GM23338 (cell line): ENCODE results near the gene AZU1. TPM values are rescaled to one million over a fixed set of nuclear protein-coding genes. Genes with fewer than 3 reads are reported as not detected.

ENCODE experiments used
- ATAC-seq: fragments of 200-7000 bp; cut with Tn5 transposase; 3 replicates; pipeline ENCODE4 v1.9.1; 2020
- DNase-seq: peaks from one replicate; pipeline ENCODE4 v3.0.0-alpha.2; 2015; ENCODE audit warnings: low spot score
- H2AFZ ChIP-seq: fragments of 200-600 bp; sonication (generic); 2 replicates; pipeline ENCODE4 v1.8.0; 2016; ENCODE audit warnings: antibody characterized with exemption, mild to moderate bottlenecking, moderate library complexity
- H3F3A ChIP-seq: fragments of 200-600 bp; sonication (generic); replicated peaks from 2 replicates; pipeline ENCODE4 v1.8.0; 2017; ENCODE audit warnings: antibody characterized with exemption, mixed run types, low read depth
- H3K27ac ChIP-seq: fragments of 200-600 bp; sonication (generic); 2 replicates; pipeline ENCODE4 v1.6.1; 2016; ENCODE audit warnings: low read depth
- H3K27me3 ChIP-seq: fragments of 200-600 bp; sonication (generic); 2 replicates; pipeline ENCODE4 v1.8.0; 2016; ENCODE audit warnings: mild to moderate bottlenecking, mixed run types, moderate library complexity; ENCODE audit not compliant: insufficient read depth
- H3K36me3 ChIP-seq: fragments of 200-600 bp; sonication (generic); 2 replicates; pipeline ENCODE4 v1.8.0; 2016; ENCODE audit warnings: mild to moderate bottlenecking; ENCODE audit not compliant: insufficient read depth
- H3K4me1 ChIP-seq: fragments of 200-600 bp; sonication (generic); 2 replicates; pipeline ENCODE4 v1.8.0; 2016; ENCODE audit warnings: mild to moderate bottlenecking, moderate library complexity; ENCODE audit not compliant: insufficient read depth
- H3K4me2 ChIP-seq: fragments of 200-600 bp; sonication (generic); 2 replicates; pipeline ENCODE4 v1.7.1; 2017; ENCODE audit warnings: mixed run types
- H3K4me3 ChIP-seq: fragments of 200-600 bp; sonication (generic); 2 replicates; pipeline ENCODE4 v1.6.1; 2016; ENCODE audit warnings: mixed run types
- H3K79me2 ChIP-seq: fragments of 200-600 bp; sonication (generic); replicated peaks from 2 replicates; pipeline ENCODE4 v1.8.0; 2017; ENCODE audit warnings: mild to moderate bottlenecking; ENCODE audit not compliant: insufficient read depth
- H3K9me2 ChIP-seq: fragments of 200-600 bp; sonication (generic); 2 replicates; pipeline ENCODE4 v1.8.0; 2017; ENCODE audit not compliant: insufficient read depth
- H4K20me1 ChIP-seq: fragments of 200-600 bp; sonication (generic); replicated peaks from 2 replicates; pipeline ENCODE4 v1.8.0; 2017; ENCODE audit warnings: mild to moderate bottlenecking; ENCODE audit not compliant: insufficient read depth
- H3K27ac Mint-ChIP-seq: 2 replicates; pipeline ENCODE4 v1.8.0; 2020; ENCODE audit warnings: inconsistent platforms, mild to moderate bottlenecking, moderate library complexity, mixed read lengths
- H3K27me3 Mint-ChIP-seq: 3 replicates; pipeline ENCODE4 v1.8.0; 2022; ENCODE audit warnings: low read depth, mild to moderate bottlenecking, moderate library complexity, mixed read lengths, inconsistent platforms; ENCODE audit not compliant: insufficient read depth, poor library complexity
- H3K36me3 Mint-ChIP-seq: 3 replicates; pipeline ENCODE4 v1.8.0; 2021; ENCODE audit warnings: low read depth, mild to moderate bottlenecking, inconsistent platforms, moderate library complexity, mixed read lengths
- H3K4me1 Mint-ChIP-seq: 3 replicates; pipeline ENCODE4 v1.8.0; 2020; ENCODE audit warnings: mild to moderate bottlenecking, inconsistent platforms, mixed read lengths
- H3K4me3 Mint-ChIP-seq: 3 replicates; pipeline ENCODE4 v1.8.0; 2021; ENCODE audit warnings: moderate library complexity, mild to moderate bottlenecking, inconsistent platforms, mixed read lengths
- H3K9me3 Mint-ChIP-seq: 3 replicates; pipeline ENCODE4 v1.8.0; 2020; ENCODE audit warnings: moderate library complexity, mild to moderate bottlenecking, inconsistent platforms, mixed read lengths
- CREB1 ChIP-seq: fragments of 250-450 bp; sonication (Bioruptor Pico); IDR thresholded peaks from 2 replicates; pipeline ENCODE4 v1.5.0; 2020; ENCODE audit warnings: low read depth, mild to moderate bottlenecking, moderate library complexity
- EZH2 ChIP-seq: fragments of 200-600 bp; sonication (generic); IDR thresholded peaks from one replicate; pipeline ENCODE4 v1.8.0; 2017; ENCODE audit warnings: antibody characterized with exemption, mild to moderate bottlenecking, low read depth; ENCODE audit not compliant: unreplicated experiment
- EZH2phosphoT487 ChIP-seq: fragments of 200-600 bp; sonication (generic); IDR thresholded peaks from one replicate; pipeline ENCODE4 v1.8.1; 2018; ENCODE audit warnings: antibody characterized with exemption; ENCODE audit not compliant: unreplicated experiment
- JUNB ChIP-seq: IDR thresholded peaks from one replicate; pipeline ENCODE4 v1.6.1; 2016; ENCODE audit warnings: antibody characterized with exemption; ENCODE audit not compliant: unreplicated experiment
- NANOG ChIP-seq: IDR thresholded peaks from 2 replicates; pipeline ENCODE4 v1.6.1; 2016; ENCODE audit warnings: antibody characterized with exemption, borderline replicate concordance
- POLR2AphosphoS5 ChIP-seq: IDR thresholded peaks from 2 replicates; pipeline ENCODE4 v1.6.1; 2016; ENCODE audit warnings: antibody characterized with exemption, low read depth
- REST ChIP-seq: IDR thresholded peaks from one replicate; pipeline ENCODE4 v1.6.1; 2018; ENCODE audit warnings: antibody characterized with exemption; ENCODE audit not compliant: unreplicated experiment
- STAT1 ChIP-seq: IDR thresholded peaks from one replicate; pipeline ENCODE4 v1.6.1; 2016; ENCODE audit warnings: antibody characterized with exemption; ENCODE audit not compliant: unreplicated experiment
- ZNF114 ChIP-seq: fragments of 250-450 bp; sonication (Bioruptor Pico); IDR thresholded peaks from 2 replicates; pipeline ENCODE4 v1.5.0; 2020; ENCODE audit warnings: mild to moderate bottlenecking, moderate library complexity
- ZNF331 ChIP-seq: fragments of 250-450 bp; sonication (Bioruptor Pico); IDR thresholded peaks from 2 replicates; pipeline ENCODE4 v1.5.0; 2020; ENCODE audit warnings: low read depth, mild to moderate bottlenecking, moderate library complexity
- polyA plus RNA-seq: library from polyadenylated mRNA; unstranded; fragments of >200 nt; fragmentation: Nextera tagmentation; extraction: Ambion mirVana; gene quantifications from 2 replicates; pipeline ENCODE4 v1.2.1, GENCODE V29; 2016
- total RNA-seq: library from RNA; depleted of rRNA; stranded (reverse); fragments of >200 nt; shearing (Covaris generic); gene quantifications from 2 replicates; pipeline ENCODE4 v1.2.3, GENCODE V29; 2014

The AZU1 gene
- total and polyA plus RNA-seq, 2 experiments from 2014 or later, result 0.78 to 1.4 TPM

GRCh38 chr19:868458-869244 lies 41.0 kb downstream of the AZU1 start:
- H3K36me3 Mint-ChIP-seq, result peaks cover 39% of the 10 kb centered on the region
- H3K27me3 ChIP-seq, result no peaks in the 10 kb centered on the region
- H3K4me3 Mint-ChIP-seq, result no peak overlapping the region
- no peak for ATAC-seq
- peaks cover 9% of the 10 kb centered on the region; the same call in 1 of the 2 replicates for H4K20me1 ChIP-seq
- peaks cover 11% of the 10 kb centered on the region for H3K9me3 Mint-ChIP-seq
- DNase-seq, result no peak
- H3K4me1 ChIP-seq, result no peaks in the 10 kb centered on the region
- peaks cover 31% of the 10 kb centered on the region for H3K27me3 Mint-ChIP-seq
- no peaks in the 10 kb centered on the region for H3K36me3 ChIP-seq
- H3K4me1 Mint-ChIP-seq, result peaks cover 5% of the 10 kb centered on the region
- H3K4me2 ChIP-seq, result no peak overlapping the region
- TF ChIP-seq NANOG (no peak), EZH2 (no peak), ZNF114 (CRISPR knock-in tag) (no peak), ZNF331 (CRISPR knock-in tag) (no peak)
- no peaks in the 10 kb centered on the region for H3K9me2 ChIP-seq
- no peak overlapping the region for H2AFZ ChIP-seq
- peaks cover 28% of the 10 kb centered on the region for H3F3A ChIP-seq
- H3K4me3 ChIP-seq, result no peak overlapping the region
- H3K27ac ChIP-seq, result no peak overlapping the region
- no peaks in the 10 kb centered on the region for H3K79me2 ChIP-seq
- no peak overlapping the region for H3K27ac Mint-ChIP-seq

- H3K4me2 ChIP-seq, result no peak overlapping the region
- peaks cover 22% of the 10 kb centered on the region for H3F3A ChIP-seq
- no peaks in the 10 kb centered on the region for H3K79me2 ChIP-seq
- H3K4me3 ChIP-seq, result no peak overlapping the region
- H3K4me1 ChIP-seq, result no peaks in the 10 kb centered on the region
- Mint-ChIP-seq H3K27ac (no peak overlapping the region), H3K27me3 (peaks cover 28% of the 10 kb centered on the region), H3K9me3 (peaks cover 11% of the 10 kb centered on the region), H3K36me3 (peaks cover 42% of the 10 kb centered on the region), H3K4me3 (no peak overlapping the region), H3K4me1 (peaks cover 5% of the 10 kb centered on the region)
- DNase-seq, result no peak
- no peak overlapping the region for H2AFZ ChIP-seq
- no peak overlapping the region for H3K27ac ChIP-seq
- no peaks in the 10 kb centered on the region for H3K36me3 ChIP-seq
- peaks cover 9% of the 10 kb centered on the region; the same call in 1 of the 2 replicates for H4K20me1 ChIP-seq
- TF ChIP-seq POLR2AphosphoS5, result no peak
- TF ChIP-seq REST, result no peak
- no peak for TF ChIP-seq EZH2phosphoT487
- no peak for TF ChIP-seq JUNB
- TF ChIP-seq CREB1 (CRISPR knock-in tag), result no peak
- no peak for TF ChIP-seq ZNF114 (CRISPR knock-in tag)
- TF ChIP-seq NANOG, result no peak
- no peak for TF ChIP-seq STAT1
- ATAC-seq, result no peak
- no peaks in the 10 kb centered on the region for H3K27me3 ChIP-seq
- no peaks in the 10 kb centered on the region for H3K9me2 ChIP-seq
These were observed 41.9 kb downstream of the AZU1 start for GRCh38 chr19:869245-870177.
